ENCODE results near the gene BLMH. TPM values are rescaled to one million over a fixed set of nuclear protein-coding genes. Genes with fewer than 3 reads are reported as not detected.

The BLMH gene
- total RNA-seq, 2 donors from 2014 or later, result 21.7 to 25.9 TPM

DNA sequence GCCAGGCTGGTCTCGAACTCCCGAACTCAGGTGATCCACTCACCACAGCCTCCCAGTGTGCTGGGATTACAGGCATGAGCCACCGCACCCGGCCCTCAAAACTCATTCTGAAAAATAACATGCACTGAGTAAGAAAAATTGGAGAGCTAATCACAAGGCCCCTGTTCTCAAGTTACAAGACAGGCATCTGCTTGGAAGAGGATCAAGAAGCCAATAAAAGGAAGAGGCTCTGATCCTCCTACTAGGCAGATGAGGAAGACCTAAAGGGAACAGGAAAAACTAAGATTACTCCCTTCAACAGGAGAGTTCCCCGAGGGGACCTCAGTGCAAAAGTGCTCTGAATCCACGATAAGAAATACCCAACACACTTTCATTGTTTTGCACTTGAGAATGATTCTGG, 18.4 kb downstream of the BLMH start:
- TF ChIP-seq POLR2AphosphoS5 (IDR thresholded peaks at IDR 0.05) (no peak), POLR2A (IDR thresholded peaks at IDR 0.05) (no peak), CTCF (IDR thresholded peaks at IDR 0.05) (no peak)
- Histone ChIP-seq H3K4me3 (no peak overlapping the region), H3K27ac (no peak overlapping the region), H3K4me1 (replicated peaks) (no peaks in the 10 kb centered on the region), H3K27me3 (replicated peaks; ENCODE audit: insufficient read depth) (no peaks in the 10 kb centered on the region), H3K9me3 (no peaks in the 10 kb centered on the region), H3K36me3 (no peaks in the 10 kb centered on the region)
- 84% methylated on average over 6 of the region's 6 CpGs for WGBS
- DNase-seq (ENCODE audit: low spot score), result no peak
- intact Hi-C loops (cut with DNase I), result no loop called here

GRCh38 chr17:30271102-30271501, 20.6 kb downstream of the BLMH start:
- no peaks in the 10 kb centered on the region for H3K36me3 ChIP-seq

DNA sequence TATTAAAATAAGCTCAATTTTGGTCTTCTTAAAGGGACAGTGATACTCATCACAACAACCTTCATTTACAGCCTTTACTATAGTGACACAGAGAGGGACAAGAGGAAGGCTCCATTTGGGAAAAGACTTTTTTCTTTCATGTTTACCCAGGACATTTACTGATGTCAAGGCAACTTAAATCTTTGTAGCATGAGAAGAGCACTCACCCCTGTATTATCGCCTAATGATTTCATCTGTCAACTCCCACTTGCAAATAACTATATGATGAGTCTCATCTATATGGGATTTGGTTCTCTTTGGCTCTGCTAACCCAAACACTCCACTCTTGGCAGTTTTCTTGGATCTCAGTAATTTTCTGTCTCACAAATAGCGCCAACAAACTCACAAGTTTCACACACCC, 24.1 kb downstream of the BLMH start:
- TF ChIP-seq POLR2AphosphoS5 (IDR thresholded peaks at IDR 0.05) (no peak), CTCF (IDR thresholded peaks at IDR 0.05) (no peak), POLR2A (IDR thresholded peaks at IDR 0.05) (no peak)
- intact Hi-C loops (cut with DNase I), result no loop called here
- H3K27ac ChIP-seq, result no peak overlapping the region
- H3K27me3 ChIP-seq (replicated peaks; ENCODE audit: insufficient read depth), result no peaks in the 10 kb centered on the region
- WGBS, result 97% methylated on average over 2 of the region's 2 CpGs
- H3K4me3 ChIP-seq, result no peak overlapping the region
- no peaks in the 10 kb centered on the region for H3K4me1 ChIP-seq (replicated peaks)
- DNase-seq (ENCODE audit: low spot score), result no peak
- peaks cover 0 to 2% of the 10 kb centered on the region in 2 donors for H3K36me3 ChIP-seq
- no peaks in the 10 kb centered on the region for H3K9me3 ChIP-seq

More at GRCh38 chr17:30271102-30271501, 20.6 kb downstream of the BLMH start:
- intact Hi-C loops (cut with DNase I), result no loop called here
- Histone ChIP-seq H3K9me3 (no peaks in the 10 kb centered on the region), H3K4me3 (no peak overlapping the region), H3K27me3 (replicated peaks; ENCODE audit: insufficient read depth) (no peaks in the 10 kb centered on the region), H3K27ac (no peak overlapping the region), H3K4me1 (replicated peaks) (no peaks in the 10 kb centered on the region)
- TF ChIP-seq CTCF (IDR thresholded peaks at IDR 0.05) (no peak), POLR2A (IDR thresholded peaks at IDR 0.05) (no peak), POLR2AphosphoS5 (IDR thresholded peaks at IDR 0.05) (no peak)
- WGBS, result 97% methylated on average over 6 of the region's 6 CpGs
- DNase-seq (ENCODE audit: low spot score), result no peak

GRCh38 chr17:30263552-30264333, 28.0 kb downstream of the BLMH start:
- Histone ChIP-seq H3K4me1 (replicated peaks) (no peaks in the 10 kb centered on the region), H3K4me3 (no peak overlapping the region), H3K27ac (no peak overlapping the region), H3K9me3 (no peaks in the 10 kb centered on the region), H3K27me3 (replicated peaks; ENCODE audit: insufficient read depth) (no peaks in the 10 kb centered on the region), H3K36me3 (peaks cover 0 to 2% of the 10 kb centered on the region in 2 donors)
- DNase-seq (ENCODE audit: low spot score), result no peak
- no peak for TF ChIP-seq POLR2AphosphoS5 (IDR thresholded peaks at IDR 0.05)
- no peak for TF ChIP-seq POLR2A (IDR thresholded peaks at IDR 0.05)
- no peak for TF ChIP-seq CTCF (IDR thresholded peaks at IDR 0.05)
- 58% methylated on average over 2 of the region's 2 CpGs for WGBS
- intact Hi-C loops (cut with DNase I), result no loop called here
